Erythroblast (primary cell): ENCODE measurements around the gene PEX10.

Experiments used
- GATA1 ChIP-seq: IDR thresholded peaks from 2 replicates; pipeline ENCODE4 v1.6.1; 2011; ENCODE audit warnings: low read depth, mild to moderate bottlenecking, control low read depth, low read length, moderate library complexity
- POLR2A ChIP-seq: IDR thresholded peaks from 2 replicates; pipeline ENCODE4 v1.6.1; 2011; ENCODE audit warnings: mild to moderate bottlenecking, low read length

- TF ChIP-seq POLR2A: no peak
- no peak for TF ChIP-seq GATA1
These were observed 20.3 kb downstream of the PEX10 start for GRCh38 chr1:2391931-2392509.
